ENCODE measurements around the gene CPZ.

CPZ gene

GRCh38 chr4:8599657-8600056, 7.1 kb downstream of the CPZ start:
- Histone ChIP-seq H3K27me3 (ENCODE audit: low read depth, low read length) (no peaks in the 10 kb centered on the region), H3K9me3 (ENCODE audit: control insufficient read depth in 1 of 2, low read length in 2 of 2) (no peaks in the 10 kb centered on the region), H3K36me3 (ENCODE audit: control insufficient read depth in 1 of 2, insufficient read depth in 2 of 2, low read length in 2 of 2) (no peaks in the 10 kb centered on the region), H3K27ac (ENCODE audit: low read length) (no peak overlapping the region), H3K4me1 (ENCODE audit: control insufficient read depth in 1 of 2, insufficient read depth in 2 of 2, low read length in 2 of 2) (no peaks in the 10 kb centered on the region), H3K4me3 (ENCODE audit: low read depth in 1 of 2, low read length in 2 of 2) (no peak overlapping the region)

GRCh38 chr4:8600266-8600665, 7.7 kb downstream of the CPZ start:
- Histone ChIP-seq H3K36me3 (ENCODE audit: control insufficient read depth in 1 of 2, insufficient read depth in 2 of 2, low read length in 2 of 2) (no peaks in the 10 kb centered on the region), H3K4me1 (ENCODE audit: control insufficient read depth in 1 of 2, insufficient read depth in 2 of 2, low read length in 2 of 2) (no peaks in the 10 kb centered on the region), H3K27me3 (ENCODE audit: low read depth, low read length) (no peaks in the 10 kb centered on the region), H3K27ac (ENCODE audit: low read length) (no peak overlapping the region), H3K4me3 (ENCODE audit: low read depth in 1 of 2, low read length in 2 of 2) (no peak overlapping the region), H3K9me3 (ENCODE audit: control insufficient read depth in 1 of 2, low read length in 2 of 2) (no peaks in the 10 kb centered on the region)

GRCh38 chr4:8600686-8601085, 8.1 kb downstream of the CPZ start:
- Histone ChIP-seq H3K27ac (ENCODE audit: low read length) (no peak overlapping the region), H3K4me1 (ENCODE audit: control insufficient read depth in 1 of 2, insufficient read depth in 2 of 2, low read length in 2 of 2) (no peaks in the 10 kb centered on the region), H3K36me3 (ENCODE audit: control insufficient read depth in 1 of 2, insufficient read depth in 2 of 2, low read length in 2 of 2) (no peaks in the 10 kb centered on the region), H3K9me3 (ENCODE audit: control insufficient read depth in 1 of 2, low read length in 2 of 2) (no peaks in the 10 kb centered on the region), H3K27me3 (ENCODE audit: low read depth, low read length) (no peaks in the 10 kb centered on the region), H3K4me3 (ENCODE audit: low read depth in 1 of 2, low read length in 2 of 2) (no peak overlapping the region)

DNA sequence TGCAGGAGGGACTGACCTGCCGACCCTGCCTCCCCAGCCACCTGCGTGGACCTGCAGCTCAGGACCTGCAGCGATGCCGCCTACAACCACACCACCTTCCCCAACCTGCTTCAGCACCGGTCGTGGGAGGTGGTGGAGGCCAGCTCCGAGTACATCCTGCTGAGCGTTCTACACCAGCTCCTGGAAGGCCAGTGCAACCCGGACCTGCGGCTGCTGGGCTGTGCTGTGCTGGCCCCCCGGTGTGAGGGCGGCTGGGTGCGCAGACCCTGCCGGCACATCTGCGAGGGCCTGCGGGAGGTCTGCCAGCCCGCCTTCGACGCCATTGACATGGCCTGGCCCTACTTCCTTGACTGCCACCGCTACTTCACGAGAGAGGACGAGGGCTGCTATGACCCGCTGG, 8.5 kb downstream of the CPZ start:
- no peak overlapping the region for H3K27ac ChIP-seq (ENCODE audit: low read length)
- H3K4me3 ChIP-seq (ENCODE audit: low read depth in 1 of 2, low read length in 2 of 2): no peak overlapping the region
- H3K9me3 ChIP-seq (ENCODE audit: control insufficient read depth in 1 of 2, low read length in 2 of 2): no peaks in the 10 kb centered on the region
- no peaks in the 10 kb centered on the region for H3K4me1 ChIP-seq (ENCODE audit: control insufficient read depth in 1 of 2, insufficient read depth in 2 of 2, low read length in 2 of 2)
- H3K27me3 ChIP-seq (ENCODE audit: low read depth, low read length): no peaks in the 10 kb centered on the region
- H3K36me3 ChIP-seq (ENCODE audit: control insufficient read depth in 1 of 2, insufficient read depth in 2 of 2, low read length in 2 of 2): no peaks in the 10 kb centered on the region

DNA sequence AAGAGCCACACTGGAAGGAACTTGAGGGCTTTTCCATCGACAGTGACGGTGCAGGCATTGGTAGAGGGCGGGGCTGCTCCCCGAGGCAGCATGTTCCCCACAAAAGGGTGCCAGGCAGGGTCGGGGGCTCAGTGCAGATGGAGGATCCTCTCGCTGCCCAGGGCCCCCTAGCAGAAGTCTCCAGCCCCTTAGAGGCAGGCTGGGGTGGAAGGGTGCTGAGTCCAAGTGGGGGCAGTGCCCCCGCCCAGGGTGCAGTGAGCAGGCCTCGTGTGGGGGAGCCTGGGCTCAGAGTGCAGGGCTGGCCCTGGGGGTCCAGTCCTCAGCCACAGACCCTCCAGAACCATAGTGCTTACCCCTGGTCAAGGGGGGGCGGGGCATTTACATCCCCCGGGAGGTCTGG, 9.0 kb downstream of the CPZ start:
- Histone ChIP-seq H3K27me3 (ENCODE audit: low read depth, low read length) (no peaks in the 10 kb centered on the region), H3K4me1 (ENCODE audit: control insufficient read depth in 1 of 2, insufficient read depth in 2 of 2, low read length in 2 of 2) (no peaks in the 10 kb centered on the region), H3K9me3 (ENCODE audit: control insufficient read depth in 1 of 2, low read length in 2 of 2) (no peaks in the 10 kb centered on the region), H3K36me3 (ENCODE audit: control insufficient read depth in 1 of 2, insufficient read depth in 2 of 2, low read length in 2 of 2) (no peaks in the 10 kb centered on the region), H3K4me3 (ENCODE audit: low read depth in 1 of 2, low read length in 2 of 2) (no peak overlapping the region), H3K27ac (ENCODE audit: low read length) (no peak overlapping the region)

DNA sequence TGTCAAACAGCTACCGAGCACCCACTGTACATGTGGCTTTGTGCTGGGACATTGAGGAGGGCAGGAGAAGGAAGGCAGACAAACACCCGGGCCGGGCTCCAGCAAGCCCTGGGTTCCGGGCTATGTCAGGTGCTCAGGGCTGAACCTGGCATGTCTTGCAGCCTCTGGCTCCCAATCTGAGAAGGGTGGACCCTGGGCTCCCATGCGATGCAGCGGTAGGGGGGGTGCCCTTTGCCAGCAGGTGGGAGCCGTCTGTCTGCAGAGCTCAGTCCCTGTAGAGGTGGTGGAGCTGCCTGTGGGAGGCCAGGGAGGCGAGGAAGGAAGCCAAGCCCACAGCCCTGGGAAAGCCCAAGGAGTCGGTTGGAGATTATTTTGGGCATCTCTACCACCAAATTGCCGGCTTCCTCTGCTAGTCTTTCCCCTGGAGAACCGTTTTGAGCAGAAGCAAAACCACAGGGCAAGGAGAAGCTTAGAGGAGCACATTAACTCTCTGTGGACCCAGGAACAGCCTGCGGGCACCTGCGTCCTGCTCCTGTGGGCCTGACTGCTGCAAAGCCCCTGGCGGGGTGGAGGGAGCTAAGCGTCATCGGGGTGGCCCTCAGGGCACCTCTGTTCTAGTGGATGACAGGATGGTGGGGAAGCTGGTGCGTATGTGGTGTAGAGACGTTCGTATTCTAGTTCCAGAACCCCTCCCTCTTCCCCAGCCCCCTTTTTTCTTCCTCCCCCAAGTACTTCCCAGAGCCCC, 10.3 kb downstream of the CPZ start:
- H3K4me1 ChIP-seq (ENCODE audit: control insufficient read depth in 1 of 2, insufficient read depth in 2 of 2, low read length in 2 of 2): peaks cover 0 to 4% of the 10 kb centered on the region in 2 donors
- no peak overlapping the region for H3K27ac ChIP-seq (ENCODE audit: low read length)
- no peaks in the 10 kb centered on the region for H3K27me3 ChIP-seq (ENCODE audit: low read depth, low read length)
- H3K36me3 ChIP-seq (ENCODE audit: control insufficient read depth in 1 of 2, insufficient read depth in 2 of 2, low read length in 2 of 2): no peaks in the 10 kb centered on the region
- H3K4me3 ChIP-seq (ENCODE audit: low read depth in 1 of 2, low read length in 2 of 2): no peak overlapping the region
- no peaks in the 10 kb centered on the region for H3K9me3 ChIP-seq (ENCODE audit: control insufficient read depth in 1 of 2, low read length in 2 of 2)

DNA sequence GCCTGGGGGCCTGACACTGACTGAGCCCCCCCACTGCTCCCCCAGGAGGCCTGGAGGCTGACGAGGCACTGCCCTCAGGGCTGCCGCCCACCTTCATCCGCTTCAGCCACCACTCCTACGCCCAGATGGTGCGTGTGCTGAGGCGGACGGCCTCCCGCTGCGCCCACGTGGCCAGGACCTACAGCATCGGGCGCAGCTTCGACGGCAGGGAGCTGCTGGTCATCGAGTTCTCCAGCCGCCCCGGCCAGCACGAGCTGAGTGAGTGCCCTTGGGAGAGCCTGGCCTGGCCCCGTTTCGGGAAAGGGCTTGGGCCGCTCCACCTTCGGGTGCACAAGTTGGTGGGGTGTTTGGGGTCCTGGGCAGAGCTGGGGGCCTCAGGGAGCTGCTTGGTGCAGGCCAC, 11.4 kb downstream of the CPZ start:
- peaks cover 0 to 6% of the 10 kb centered on the region in 2 donors for H3K4me1 ChIP-seq (ENCODE audit: control insufficient read depth in 1 of 2, insufficient read depth in 2 of 2, low read length in 2 of 2)
- no peak overlapping the region for H3K27ac ChIP-seq (ENCODE audit: low read length)
- no peak overlapping the region for H3K4me3 ChIP-seq (ENCODE audit: low read depth in 1 of 2, low read length in 2 of 2)
- H3K9me3 ChIP-seq (ENCODE audit: control insufficient read depth in 1 of 2, low read length in 2 of 2): no peaks in the 10 kb centered on the region
- H3K36me3 ChIP-seq (ENCODE audit: control insufficient read depth in 1 of 2, insufficient read depth in 2 of 2, low read length in 2 of 2): no peaks in the 10 kb centered on the region
- no peaks in the 10 kb centered on the region for H3K27me3 ChIP-seq (ENCODE audit: low read depth, low read length)

- H3K36me3 ChIP-seq (ENCODE audit: control insufficient read depth in 1 of 2, insufficient read depth in 2 of 2, low read length in 2 of 2): no peaks in the 10 kb centered on the region
- H3K27me3 ChIP-seq (ENCODE audit: low read depth, low read length): no peaks in the 10 kb centered on the region
These were observed 12.7 kb downstream of the CPZ start for GRCh38 chr4:8605289-8605688.

GRCh38 chr4:8606476-8606875, 13.9 kb downstream of the CPZ start:
- Histone ChIP-seq H3K36me3 (ENCODE audit: control insufficient read depth in 1 of 2, insufficient read depth in 2 of 2, low read length in 2 of 2) (no peaks in the 10 kb centered on the region), H3K4me1 (ENCODE audit: control insufficient read depth in 1 of 2, insufficient read depth in 2 of 2, low read length in 2 of 2) (peaks cover 0 to 6% of the 10 kb centered on the region in 2 donors), H3K27ac (ENCODE audit: low read length) (no peak overlapping the region), H3K4me3 (ENCODE audit: low read depth in 1 of 2, low read length in 2 of 2) (no peak overlapping the region), H3K27me3 (ENCODE audit: low read depth, low read length) (no peaks in the 10 kb centered on the region), H3K9me3 (ENCODE audit: control insufficient read depth in 1 of 2, low read length in 2 of 2) (no peaks in the 10 kb centered on the region)

More at GRCh38 chr4:8605289-8605688, 12.7 kb downstream of the CPZ start:
- Histone ChIP-seq H3K4me1 (ENCODE audit: control insufficient read depth in 1 of 2, insufficient read depth in 2 of 2, low read length in 2 of 2) (peaks cover 0 to 6% of the 10 kb centered on the region in 2 donors), H3K4me3 (ENCODE audit: low read depth in 1 of 2, low read length in 2 of 2) (no peak overlapping the region), H3K9me3 (ENCODE audit: control insufficient read depth in 1 of 2, low read length in 2 of 2) (no peaks in the 10 kb centered on the region), H3K27ac (ENCODE audit: low read length) (no peak overlapping the region)

DNA sequence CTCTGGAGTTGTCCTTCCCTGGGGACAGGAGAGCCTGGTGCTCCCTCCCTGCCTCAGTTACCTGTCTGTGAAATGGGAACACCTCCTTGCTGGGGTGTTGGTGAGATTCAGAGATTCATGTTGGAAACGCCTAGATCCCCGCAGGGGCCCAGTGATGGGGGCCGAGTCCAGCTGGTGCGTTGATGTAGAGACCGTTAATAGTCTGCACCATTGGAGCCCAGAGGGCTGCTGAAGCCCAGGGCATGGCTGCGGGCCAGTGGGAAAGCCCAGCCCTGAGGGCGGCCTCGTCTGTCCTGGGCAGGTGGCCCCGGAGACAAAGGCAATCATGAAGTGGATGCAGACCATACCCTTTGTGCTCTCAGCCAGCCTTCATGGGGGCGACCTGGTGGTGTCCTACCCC, 14.4 kb downstream of the CPZ start:
- no peak overlapping the region for H3K4me3 ChIP-seq (ENCODE audit: low read depth in 1 of 2, low read length in 2 of 2)
- H3K27ac ChIP-seq (ENCODE audit: low read length): no peak overlapping the region
- H3K36me3 ChIP-seq (ENCODE audit: control insufficient read depth in 1 of 2, insufficient read depth in 2 of 2, low read length in 2 of 2): no peaks in the 10 kb centered on the region
- H3K9me3 ChIP-seq (ENCODE audit: control insufficient read depth in 1 of 2, low read length in 2 of 2): no peaks in the 10 kb centered on the region
- H3K4me1 ChIP-seq (ENCODE audit: control insufficient read depth in 1 of 2, insufficient read depth in 2 of 2, low read length in 2 of 2): peaks cover 0 to 6% of the 10 kb centered on the region in 2 donors
- H3K27me3 ChIP-seq (ENCODE audit: low read depth, low read length): no peaks in the 10 kb centered on the region

GRCh38 chr4:8607603-8608481, 15.3 kb downstream of the CPZ start:
- Histone ChIP-seq H3K36me3 (ENCODE audit: control insufficient read depth in 1 of 2, insufficient read depth in 2 of 2, low read length in 2 of 2) (no peaks in the 10 kb centered on the region), H3K4me1 (ENCODE audit: control insufficient read depth in 1 of 2, insufficient read depth in 2 of 2, low read length in 2 of 2) (peaks cover 0 to 6% of the 10 kb centered on the region in 2 donors), H3K9me3 (ENCODE audit: control insufficient read depth in 1 of 2, low read length in 2 of 2) (no peaks in the 10 kb centered on the region), H3K4me3 (ENCODE audit: low read depth in 1 of 2, low read length in 2 of 2) (no peak overlapping the region), H3K27me3 (ENCODE audit: low read depth, low read length) (no peaks in the 10 kb centered on the region), H3K27ac (ENCODE audit: low read length) (no peak overlapping the region)

All from muscle layer of duodenum (tissue), 2 donors.